Measurements from ENCODE around the gene MAD1L1. TPM values are rescaled to one million over a fixed set of nuclear protein-coding genes. Genes with fewer than 3 reads are reported as not detected.

MAD1L1 gene
- total RNA-seq, 4 donors from 2014 or later, result 18.4 to 39.1 (median 25.7) TPM

DNA sequence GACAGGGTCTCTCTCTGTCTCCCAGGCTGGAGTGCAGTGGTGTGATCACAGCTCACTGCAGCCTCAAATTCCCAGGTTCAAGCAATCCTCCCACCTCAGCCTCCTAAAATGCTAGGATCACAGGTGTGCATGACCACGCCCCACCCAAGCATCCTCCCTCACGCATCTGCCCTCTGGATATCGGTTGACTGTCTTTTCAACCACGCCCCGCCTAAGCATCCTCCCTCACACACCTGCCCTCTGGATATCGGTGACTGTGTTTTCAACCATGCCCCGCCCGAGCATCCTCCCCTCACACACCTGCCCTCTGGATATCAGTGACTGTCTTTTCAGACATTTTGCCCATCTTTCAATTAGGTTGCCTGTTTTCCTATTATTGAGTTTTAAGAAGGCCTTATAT, 140.5 kb downstream of the MAD1L1 start:
- DNase-seq (ENCODE audit: low spot score), result no peak
- TF ChIP-seq, protein P1, sequence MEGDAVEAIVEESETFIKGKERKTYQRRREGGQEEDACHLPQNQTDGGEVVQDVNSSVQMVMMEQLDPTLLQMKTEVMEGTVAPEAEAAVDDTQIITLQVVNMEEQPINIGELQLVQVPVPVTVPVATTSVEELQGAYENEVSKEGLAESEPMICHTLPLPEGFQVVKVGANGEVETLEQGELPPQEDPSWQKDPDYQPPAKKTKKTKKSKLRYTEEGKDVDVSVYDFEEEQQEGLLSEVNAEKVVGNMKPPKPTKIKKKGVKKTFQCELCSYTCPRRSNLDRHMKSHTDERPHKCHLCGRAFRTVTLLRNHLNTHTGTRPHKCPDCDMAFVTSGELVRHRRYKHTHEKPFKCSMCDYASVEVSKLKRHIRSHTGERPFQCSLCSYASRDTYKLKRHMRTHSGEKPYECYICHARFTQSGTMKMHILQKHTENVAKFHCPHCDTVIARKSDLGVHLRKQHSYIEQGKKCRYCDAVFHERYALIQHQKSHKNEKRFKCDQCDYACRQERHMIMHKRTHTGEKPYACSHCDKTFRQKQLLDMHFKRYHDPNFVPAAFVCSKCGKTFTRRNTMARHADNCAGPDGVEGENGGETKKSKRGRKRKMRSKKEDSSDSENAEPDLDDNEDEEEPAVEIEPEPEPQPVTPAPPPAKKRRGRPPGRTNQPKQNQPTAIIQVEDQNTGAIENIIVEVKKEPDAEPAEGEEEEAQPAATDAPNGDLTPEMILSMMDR (IDR thresholded peaks at IDR 0.05), result no peak
- no peak for ATAC-seq (ENCODE audit: low FRiP score)

DNA sequence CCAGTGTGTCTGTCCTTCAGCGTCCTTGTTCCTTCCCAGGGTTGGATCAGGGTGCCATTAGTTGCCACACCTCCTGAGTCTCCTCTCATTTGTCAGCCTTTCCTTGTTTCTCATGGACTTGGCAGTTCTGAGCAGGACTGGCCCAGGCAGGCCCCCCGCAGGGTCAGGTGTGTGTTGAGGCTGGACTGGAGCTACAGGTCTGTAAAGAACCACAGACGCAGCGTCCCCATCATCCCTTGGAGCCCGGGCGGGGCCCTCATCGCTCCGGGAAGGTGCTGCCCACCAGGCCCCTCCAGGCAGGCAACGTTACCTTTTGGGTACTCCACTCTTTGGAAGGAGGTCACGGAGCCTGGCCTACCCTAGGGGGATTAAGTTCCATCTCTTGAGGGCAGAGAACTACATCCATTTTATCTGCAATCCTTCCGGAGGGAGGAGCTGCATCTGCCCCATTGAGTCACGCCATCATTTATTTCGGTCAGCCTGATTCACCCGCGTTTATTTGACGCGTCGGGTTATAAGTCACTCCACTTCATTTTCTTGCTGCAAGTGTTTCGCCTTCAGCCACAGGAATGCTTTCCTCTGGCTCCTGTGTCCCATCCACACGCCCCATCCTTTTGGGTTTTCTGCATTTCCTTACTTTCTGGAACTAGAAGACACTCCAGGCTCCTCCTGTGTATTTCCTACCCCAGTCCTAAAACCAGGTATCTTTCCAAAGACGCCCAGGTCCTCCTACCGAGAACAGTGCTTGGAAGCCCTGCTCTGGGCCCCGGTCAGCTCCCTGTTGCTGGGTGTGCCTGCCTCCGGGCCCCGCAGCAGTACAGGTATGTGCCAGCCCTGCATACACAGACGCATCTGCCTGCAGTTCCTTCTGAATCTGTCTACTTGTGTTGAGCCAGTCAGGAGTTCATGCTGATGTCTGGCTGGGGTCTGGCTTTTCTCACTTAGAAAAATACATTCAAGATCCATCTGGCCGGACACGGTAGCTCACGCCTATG, 141.9 kb downstream of the MAD1L1 start:
- ATAC-seq (ENCODE audit: low FRiP score), result no peak
- TF ChIP-seq, protein P1 (IDR thresholded peaks at IDR 0.05), result no peak
- DNase-seq (ENCODE audit: low spot score), result no peak

DNA sequence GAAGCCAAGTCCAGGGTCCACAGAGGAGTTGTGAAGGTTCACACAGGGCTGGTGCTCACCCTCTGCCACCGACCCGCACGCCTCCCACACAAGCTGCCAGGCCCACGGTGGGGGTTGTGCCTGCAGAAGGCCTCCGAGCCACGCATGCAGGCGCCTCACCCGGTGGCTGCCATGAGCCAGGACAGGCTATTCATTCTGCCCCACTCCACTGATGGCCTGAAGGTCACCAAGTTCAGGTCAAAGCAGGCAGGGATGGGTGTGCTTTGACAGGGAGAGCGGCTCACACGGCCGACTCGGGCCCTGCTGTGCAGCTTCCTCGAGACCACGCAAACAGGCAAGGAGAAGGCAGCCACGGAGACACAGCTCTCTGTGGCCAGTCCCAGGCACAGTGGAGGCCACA, 143.9 kb downstream of the MAD1L1 start:
- no peak for ATAC-seq (ENCODE audit: low FRiP score)

DNA sequence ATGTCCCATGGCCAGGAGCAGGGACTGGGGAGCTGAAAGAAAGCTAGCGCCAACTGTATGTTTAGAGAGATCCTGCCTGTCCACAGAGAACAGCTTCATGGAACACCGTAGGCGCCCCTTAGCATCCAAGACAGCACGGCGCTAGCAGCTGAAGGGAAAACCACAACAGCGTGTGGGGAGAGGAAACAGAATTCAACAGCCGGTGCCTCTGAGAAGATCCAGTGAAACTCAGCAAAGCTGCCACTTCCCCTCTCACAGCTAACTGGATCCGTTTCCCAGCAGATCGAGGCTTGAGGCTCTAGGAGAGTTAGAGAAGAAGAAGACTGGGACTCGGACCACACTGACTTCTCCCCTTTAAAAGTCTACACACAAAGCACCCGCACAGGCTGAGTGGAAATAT, 145.0 kb downstream of the MAD1L1 start:
- DNase-seq (ENCODE audit: low spot score) (no peak), ATAC-seq (ENCODE audit: low FRiP score) (no peak)
- TF ChIP-seq, protein P1 (IDR thresholded peaks at IDR 0.05), result no peak

More for the DNA sequence above, 143.9 kb downstream of the MAD1L1 start:
- DNase-seq (ENCODE audit: low spot score), result no peak
- TF ChIP-seq, protein P1 (IDR thresholded peaks at IDR 0.05), result no peak

DNA sequence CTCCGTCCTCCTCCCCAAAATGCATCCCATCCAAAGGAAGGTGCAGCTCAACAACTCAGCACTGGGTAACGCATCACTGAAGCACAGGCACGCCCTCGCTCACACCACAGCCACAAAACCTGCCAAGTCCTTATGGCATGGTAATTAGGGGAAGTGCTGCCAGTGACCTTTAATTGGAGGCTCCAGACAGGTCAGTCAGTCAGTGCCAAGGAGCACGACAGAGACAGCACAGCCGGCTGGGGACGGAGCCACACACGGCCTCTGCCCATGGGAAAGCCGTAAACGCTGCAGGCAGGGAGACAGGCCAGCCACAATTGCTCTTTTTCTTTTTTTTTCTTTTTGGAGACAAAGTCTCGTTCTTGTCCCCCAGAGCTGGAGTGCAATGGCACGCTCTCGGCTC, 146.5 kb downstream of the MAD1L1 start:
- DNase-seq (ENCODE audit: low spot score) (no peak), ATAC-seq (ENCODE audit: low FRiP score) (no peak)
- TF ChIP-seq, protein P1 (IDR thresholded peaks at IDR 0.05), result no peak

DNA sequence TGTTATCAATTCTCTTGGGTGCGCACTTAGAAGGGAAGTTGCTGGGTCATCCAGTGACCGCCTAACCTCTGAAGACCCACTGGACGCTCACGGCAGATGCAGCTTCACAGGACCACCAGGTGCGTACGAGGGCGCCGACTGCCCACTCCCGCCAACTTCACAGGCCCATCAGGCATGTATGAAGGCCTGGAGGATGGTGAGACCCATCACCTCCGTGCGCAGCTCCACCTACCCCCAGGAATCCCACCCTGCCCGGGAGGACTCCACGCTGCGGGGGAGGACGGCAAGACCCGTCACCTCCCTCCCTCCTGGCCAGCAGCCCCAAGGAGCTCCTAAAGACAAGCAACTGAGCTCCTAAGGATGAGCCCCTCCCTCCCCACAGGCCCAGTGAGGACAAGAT, 146.9 kb downstream of the MAD1L1 start:
- TF ChIP-seq, protein P1 (IDR thresholded peaks at IDR 0.05), result no peak
- ATAC-seq (ENCODE audit: low FRiP score) (no peak), DNase-seq (ENCODE audit: low spot score) (no peak)
